GM20000 (cell line): ENCODE data around the gene ARMC12.

Source experiments
- DNase-seq: peaks from one replicate; pipeline ENCODE4 v3.0.0; 2012; ENCODE audit warnings: low spot score
- CTCF ChIP-seq: IDR thresholded peaks from 2 replicates; pipeline ENCODE4 v1.5.1; 2012; ENCODE audit warnings: mild to moderate bottlenecking, control low read depth; ENCODE audit errors: extremely low read depth, missing control alignments

Gene ARMC12

DNA sequence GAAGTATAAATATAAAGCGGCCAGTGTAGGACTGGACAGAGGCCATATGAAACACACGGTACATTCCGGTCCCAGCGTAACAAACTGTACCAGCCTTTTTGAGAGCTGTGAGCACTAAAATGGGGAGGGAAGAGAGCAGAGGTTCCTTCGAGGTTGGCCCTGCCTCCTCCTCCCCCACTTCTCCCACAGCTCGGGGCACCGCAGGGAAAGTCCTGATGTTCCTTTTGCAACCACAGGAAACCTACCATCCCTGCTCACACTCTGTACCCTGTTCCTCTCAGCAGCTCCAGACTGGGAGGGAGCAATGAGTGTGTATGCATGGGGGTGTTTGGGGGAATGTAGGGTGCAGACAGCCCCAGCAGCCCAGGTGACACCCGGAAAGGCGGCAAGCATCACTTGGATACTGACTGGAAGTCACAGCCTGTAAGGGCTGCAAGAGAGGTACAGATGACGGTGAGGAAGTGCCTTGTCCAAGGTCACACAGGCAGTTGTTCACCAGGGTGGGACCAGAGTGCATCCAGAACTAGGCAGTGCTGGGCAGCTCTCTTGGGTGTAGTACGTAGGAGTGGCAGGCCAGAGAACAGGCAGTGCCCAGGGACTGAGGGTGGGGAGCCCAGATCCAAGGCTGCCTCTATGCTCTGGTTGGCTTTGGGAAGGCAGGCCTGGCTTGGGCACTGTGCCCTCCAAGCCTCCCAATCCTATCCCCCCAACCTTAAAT lies 11.0 kb upstream of the ARMC12 start:
- DNase-seq, result no peak
- TF ChIP-seq CTCF, result no peak

- TF ChIP-seq CTCF, result no peak
- DNase-seq, result no peak
These were observed 9.4 kb upstream of the ARMC12 start for GRCh38 chr6:35727231-35727934.

GRCh38 chr6:35727935-35728682 lies 8.7 kb upstream of the ARMC12 start:
- TF ChIP-seq CTCF, result no peak
- DNase-seq, result peak; percentile 90

GRCh38 chr6:35728683-35729678 lies 7.9 kb upstream of the ARMC12 start:
- no peak for DNase-seq
- TF ChIP-seq CTCF, result no peak

GRCh38 chr6:35729722-35730121 lies 7.1 kb upstream of the ARMC12 start:
- no peak for DNase-seq
- no peak for TF ChIP-seq CTCF

- no peak for TF ChIP-seq CTCF
- DNase-seq, result no peak
These were observed 6.0 kb upstream of the ARMC12 start for GRCh38 chr6:35730745-35731413.
